Epithelial cell of esophagus (primary cell): Measurements from ENCODE around the gene SLC7A7.

Experiments used
- DNase-seq: peaks from one replicate; pipeline ENCODE4 v3.0.0; 2010; ENCODE audit warnings: low read depth
- H3K4me3 ChIP-seq: 2 replicates; pipeline ENCODE4 v1.5.1; 2011; ENCODE audit warnings: mild to moderate bottlenecking, low read length, control low read depth
- CTCF ChIP-seq: IDR thresholded peaks from 2 replicates; pipeline ENCODE4 v1.5.1; 2011; ENCODE audit warnings: low read depth, mild to moderate bottlenecking, low read length, control low read depth, inconsistent platforms; ENCODE audit not compliant: insufficient read depth; ENCODE audit errors: missing control alignments

SLC7A7 gene

GRCh38 chr14:22824711-22825359 is 9.6 kb upstream of the SLC7A7 start:
- no peak overlapping the region for H3K4me3 ChIP-seq
- DNase-seq: peak; percentile 91
- TF ChIP-seq CTCF: no peak

DNA sequence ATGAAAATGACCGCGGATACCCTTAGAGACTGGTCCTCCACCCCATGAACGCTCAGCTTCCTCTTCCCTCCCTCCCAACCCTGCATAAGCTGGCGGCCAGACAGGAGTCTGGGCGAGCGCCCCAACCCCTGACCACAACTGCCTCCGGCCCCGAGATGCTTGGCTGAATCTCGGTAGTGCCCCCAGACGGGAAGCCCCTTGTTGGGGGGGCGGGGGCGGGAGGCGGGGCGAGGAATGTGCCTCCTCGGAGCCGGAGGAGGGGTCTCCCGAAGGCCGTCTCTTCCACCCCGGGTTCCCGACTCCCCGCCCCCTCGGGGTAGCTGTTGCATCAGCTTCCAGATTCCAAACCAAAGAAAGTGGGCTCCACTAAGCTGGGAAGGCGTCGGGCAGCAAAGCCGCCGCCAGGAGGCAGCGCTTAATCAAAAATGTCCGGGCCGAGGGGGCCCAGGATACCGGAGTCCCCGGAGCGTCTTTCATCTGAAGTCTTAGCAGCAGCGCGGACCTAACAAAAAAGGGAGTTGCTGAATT is 7.4 kb upstream of the SLC7A7 start:
- TF ChIP-seq CTCF: peak; percentile 74
- peak; percentile 73 for DNase-seq
- H3K4me3 ChIP-seq: peak overlapping the region; percentile 31

GRCh38 chr14:22822016-22822570 is 6.9 kb upstream of the SLC7A7 start:
- peak overlapping the region; percentile 13 for H3K4me3 ChIP-seq
- no peak for TF ChIP-seq CTCF
- no peak for DNase-seq

DNA sequence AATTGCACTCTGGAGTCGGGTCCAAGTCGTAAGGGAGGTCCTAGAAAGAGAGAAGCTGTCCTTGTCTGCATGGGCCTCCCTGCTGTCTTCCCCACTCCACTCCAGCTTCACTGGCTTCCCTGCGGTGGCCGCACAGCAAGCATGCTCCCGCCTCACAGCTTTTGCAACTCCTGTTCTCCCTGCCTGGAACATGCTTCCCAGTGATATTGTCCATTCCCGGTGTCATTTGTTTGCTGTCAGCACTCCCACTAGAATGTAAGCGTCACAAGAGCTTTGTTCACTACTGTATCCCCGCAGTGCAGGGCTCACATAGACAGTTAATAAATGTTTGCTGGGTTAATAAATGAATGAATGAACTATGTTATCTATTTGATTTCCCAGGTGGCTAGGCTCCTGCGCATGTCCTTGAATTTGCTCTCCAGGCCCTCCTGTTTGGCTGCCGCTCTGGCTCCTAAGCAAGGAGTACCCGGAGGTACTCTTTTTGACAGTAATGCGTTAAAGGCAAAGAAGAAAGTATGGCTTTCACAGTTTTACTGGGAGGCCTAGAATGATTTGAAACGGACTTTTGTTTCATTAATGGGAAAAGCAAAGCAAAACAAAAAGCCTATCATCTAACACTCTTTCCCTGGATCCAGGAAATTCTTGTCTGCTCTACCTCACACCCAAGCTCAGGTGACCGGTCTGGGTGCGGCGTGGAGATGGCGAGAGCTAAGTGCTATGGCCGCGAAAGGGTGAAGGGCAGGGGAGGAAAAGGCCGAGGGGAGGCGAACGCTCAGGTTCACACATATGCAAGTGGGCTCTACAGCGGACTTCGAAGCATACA is 6.2 kb upstream of the SLC7A7 start:
- H3K4me3 ChIP-seq: no peak overlapping the region
- TF ChIP-seq CTCF: no peak
- no peak for DNase-seq

GRCh38 chr14:22820731-22821130 is 5.5 kb upstream of the SLC7A7 start:
- H3K4me3 ChIP-seq: no peak overlapping the region
- TF ChIP-seq CTCF: no peak
- peak; percentile 87 for DNase-seq

DNA sequence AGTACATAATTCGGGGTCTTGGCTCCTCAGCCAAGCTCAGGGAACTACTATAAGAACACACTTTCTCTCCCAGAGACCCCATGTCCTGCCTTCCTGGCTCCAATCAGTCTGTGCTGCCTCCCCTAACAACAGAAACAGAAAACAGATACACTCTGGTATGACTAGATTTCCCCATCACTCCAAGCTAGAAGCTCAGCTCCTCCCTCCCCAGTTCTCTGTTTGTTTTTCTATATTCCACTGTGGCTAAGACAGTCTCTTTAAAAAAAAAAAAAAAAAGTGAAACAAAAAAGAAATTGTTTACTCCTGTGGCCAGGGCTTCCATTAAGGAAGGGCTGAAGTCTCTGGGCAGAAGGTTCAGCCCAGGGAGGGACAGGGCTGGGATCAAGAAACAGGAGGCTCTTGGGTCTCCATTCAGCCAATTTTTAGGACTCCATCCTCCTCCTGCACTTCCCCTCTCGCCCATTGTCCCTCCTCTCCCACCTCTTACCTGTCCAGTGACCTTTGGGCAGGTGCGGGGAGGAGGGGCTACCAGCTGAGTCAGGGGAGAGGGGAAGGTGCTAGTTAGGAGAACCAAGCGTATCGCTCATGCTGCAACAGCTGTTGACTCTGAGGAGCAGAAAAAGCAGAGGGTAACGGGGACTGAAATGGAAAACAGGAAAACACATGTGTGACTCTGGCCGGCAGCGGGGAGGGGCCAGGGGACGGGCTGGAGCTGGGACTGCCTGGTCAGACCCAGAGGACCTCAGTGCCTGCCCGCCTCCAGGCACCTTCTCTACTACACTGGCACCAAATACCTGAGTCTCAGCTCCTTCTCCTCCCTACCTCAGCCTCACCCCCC is 4.1 kb upstream of the SLC7A7 start:
- no peak for DNase-seq
- TF ChIP-seq CTCF: no peak
- H3K4me3 ChIP-seq: no peak overlapping the region
